Gastroesophageal sphincter (tissue), 3 donors: Measurements from ENCODE around the gene SCARB1.

Source experiments
- CTCF ChIP-seq, 4 experiments: fragments of 200-600 bp in 2 of 4; fragments of 450-650 bp in 2 of 4; sonication (generic) in 1 of 4; IDR thresholded peaks; one replicate each; pipeline ENCODE4 v1.5.1; 2017 to 2019; ENCODE audit warnings: antibody characterized with exemption in 4 of 4, mild to moderate bottlenecking in 2 of 4, moderate library complexity in 2 of 4
- EP300 ChIP-seq: sonication (generic); formaldehyde crosslinking; IDR thresholded peaks from one replicate; pipeline ENCODE4 v1.6.1; 2017; ENCODE audit warnings: antibody characterized with exemption, mild to moderate bottlenecking
- POLR2AphosphoS5 ChIP-seq: sonication (generic); formaldehyde crosslinking; IDR thresholded peaks from one replicate; pipeline ENCODE4 v1.6.1; 2017; ENCODE audit warnings: antibody characterized with exemption

GRCh38 chr12:124788936-124789555 is 74.6 kb downstream of the SCARB1 start:
- TF ChIP-seq CTCF (IDR thresholded peaks at IDR 0.05) (no peak), POLR2AphosphoS5 (no peak), EP300 (no peak)
